Keratinocyte (primary cell): ENCODE data around the gene MUC2. TPM values are rescaled to one million over a fixed set of nuclear protein-coding genes. Genes with fewer than 3 reads are reported as not detected.

Source experiments
- DNase-seq: peaks from one replicate; pipeline ENCODE4 v3.0.0-alpha.2; 2011; ENCODE audit warnings: low read depth, missing footprints, low spot score
- FAIRE-seq: peaks from 2 replicates; lab custom pipeline; 2011; peaks lifted over from hg19 to GRCh38; lab: Jason Lieb, UNC
- H2AFZ ChIP-seq: 2 replicates; pipeline ENCODE4 v1.6.0; 2012; ENCODE audit warnings: low read length, control low read depth, inconsistent platforms; ENCODE audit not compliant: control insufficient read depth
- H3K27ac ChIP-seq: 2 replicates; pipeline ENCODE4 v1.5.1; 2011; ENCODE audit warnings: low read length; ENCODE audit not compliant: control insufficient read depth, insufficient read depth
- H3K27me3 ChIP-seq: 3 replicates; pipeline ENCODE4 v1.6.0; 2011; ENCODE audit warnings: low read length; ENCODE audit not compliant: control insufficient read depth, insufficient read depth; ENCODE audit errors: extremely low read depth
- H3K36me3 ChIP-seq, 2 experiments: 2 replicates in 1 of 2; 3 replicates in 1 of 2; pipeline ENCODE4 v1.5.1; 2011; ENCODE audit warnings: low read length in 2 of 2, mild to moderate bottlenecking in 1 of 2; ENCODE audit not compliant: control insufficient read depth in 2 of 2, insufficient read depth in 2 of 2; ENCODE audit errors: extremely low read depth in 1 of 2
- H3K4me1 ChIP-seq: 3 replicates; pipeline ENCODE4 v1.5.1; 2011; ENCODE audit warnings: low read length; ENCODE audit not compliant: control insufficient read depth, insufficient read depth; ENCODE audit errors: extremely low read depth
- H3K4me2 ChIP-seq: 3 replicates; pipeline ENCODE4 v1.6.0; 2011; ENCODE audit warnings: low read depth, low read length; ENCODE audit not compliant: control insufficient read depth, insufficient read depth; ENCODE audit errors: extremely low read depth
- H3K4me3 ChIP-seq, 3 experiments: fragments of 200-600 bp in 1 of 3; sonication (generic) in 1 of 3; 2 replicates in 2 of 3; 3 replicates in 1 of 3; pipeline ENCODE4 v1.5.1; 2011 to 2016; ENCODE audit warnings: low read length in 3 of 3, mild to moderate bottlenecking in 3 of 3, control low read depth in 2 of 3, inconsistent platforms in 1 of 3, low read depth in 1 of 3, mixed read lengths in 1 of 3, mixed run types in 1 of 3, moderate library complexity in 1 of 3; ENCODE audit not compliant: control insufficient read depth in 2 of 3, insufficient read depth in 2 of 3; ENCODE audit errors: extremely low read depth in 1 of 3
- H3K79me2 ChIP-seq: 2 replicates; pipeline ENCODE4 v1.6.0; 2012; ENCODE audit warnings: low read length; ENCODE audit not compliant: control insufficient read depth, insufficient read depth
- H3K9ac ChIP-seq: 3 replicates; pipeline ENCODE4 v1.6.0; 2011; ENCODE audit warnings: low read length; ENCODE audit not compliant: control insufficient read depth, insufficient read depth; ENCODE audit errors: extremely low read depth
- H3K9me1 ChIP-seq: 3 replicates; pipeline ENCODE4 v1.6.0; 2011; ENCODE audit warnings: low read length; ENCODE audit not compliant: control insufficient read depth, insufficient read depth; ENCODE audit errors: extremely low read depth
- H3K9me3 ChIP-seq: 2 replicates; pipeline ENCODE4 v1.5.1; 2012; ENCODE audit warnings: low read depth, low read length; ENCODE audit not compliant: control insufficient read depth
- H4K20me1 ChIP-seq: 3 replicates; pipeline ENCODE4 v1.6.0; 2011; ENCODE audit warnings: low read length; ENCODE audit not compliant: control insufficient read depth, insufficient read depth; ENCODE audit errors: extremely low read depth
- CTCF ChIP-seq, 3 experiments: IDR thresholded peaks in 1 of 3; conservative IDR thresholded peaks in 1 of 3; optimal IDR thresholded peaks in 1 of 3; 2 replicates in 2 of 3; 3 replicates in 1 of 3; pipeline versions ENCODE3 to v1.5.1; 2011; ENCODE audit warnings: low read length in 3 of 3, mild to moderate bottlenecking in 3 of 3, moderate library complexity in 2 of 3, control low read depth in 1 of 3, inconsistent platforms in 1 of 3; ENCODE audit not compliant: insufficient read depth in 2 of 3; ENCODE audit errors: extremely low read depth in 1 of 3
- EZH2 ChIP-seq: IDR thresholded peaks from one replicate; pipeline ENCODE4 v1.6.1; 2012; ENCODE audit warnings: inconsistent platforms, mild to moderate bottlenecking, low read length, moderate library complexity
- dilution Hi-C: fragments of 300-500 bp; cut with MboI; formaldehyde crosslinking; loops from one replicate; pipeline ENCODE4 v1.7.0; 2020; ENCODE audit warnings: low sequenced_read_pairs; ENCODE audit not compliant: extremely low pct_ligation_motif_present
- polyA plus RNA-seq, 5 experiments: library from polyadenylated mRNA; depleted of rRNA in 3 of 5; stranded (reverse) in 3 of 5; stranded (forward) in 1 of 5; unstranded in 1 of 5; fragments of >200 nt; gene quantifications; 1 replicate in 1 of 5; 2 replicates in 3 of 5; 3 replicates in 1 of 5; pipeline versions ENCODE4 v1.2.1 to v1.2.3, GENCODE V29; 2011 to 2012; ENCODE audit warnings: missing spikeins in 2 of 5, low read depth in 1 of 5, low replicate concordance in 1 of 5

The MUC2 gene
- polyA plus RNA-seq, 1 donor (not counting 4 experiments of a cell fraction or from before 2014, with no cell fraction given), result not detected

DNA sequence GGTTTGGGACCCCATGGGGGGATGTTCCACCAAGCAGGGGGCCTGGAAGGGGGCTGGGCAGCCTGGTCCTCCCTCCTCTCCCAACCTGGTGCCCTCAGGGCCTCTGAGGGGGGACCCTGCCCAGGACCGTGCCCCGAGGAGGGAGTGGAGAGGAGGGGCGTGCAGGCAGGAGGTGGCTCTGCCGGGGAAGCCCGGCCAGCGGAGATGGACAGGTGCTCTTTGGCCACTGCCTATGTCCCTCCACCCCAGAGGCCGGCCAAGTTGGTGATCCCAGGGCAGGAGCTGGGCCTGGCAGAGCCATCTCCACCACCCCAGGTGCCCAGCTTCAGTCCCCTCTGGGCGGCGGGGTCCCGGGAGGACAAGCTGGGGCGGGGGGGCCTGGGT is 2.4 kb downstream of the MUC2 start:
- no peaks in the 10 kb centered on the region for H3K36me3 ChIP-seq

DNA sequence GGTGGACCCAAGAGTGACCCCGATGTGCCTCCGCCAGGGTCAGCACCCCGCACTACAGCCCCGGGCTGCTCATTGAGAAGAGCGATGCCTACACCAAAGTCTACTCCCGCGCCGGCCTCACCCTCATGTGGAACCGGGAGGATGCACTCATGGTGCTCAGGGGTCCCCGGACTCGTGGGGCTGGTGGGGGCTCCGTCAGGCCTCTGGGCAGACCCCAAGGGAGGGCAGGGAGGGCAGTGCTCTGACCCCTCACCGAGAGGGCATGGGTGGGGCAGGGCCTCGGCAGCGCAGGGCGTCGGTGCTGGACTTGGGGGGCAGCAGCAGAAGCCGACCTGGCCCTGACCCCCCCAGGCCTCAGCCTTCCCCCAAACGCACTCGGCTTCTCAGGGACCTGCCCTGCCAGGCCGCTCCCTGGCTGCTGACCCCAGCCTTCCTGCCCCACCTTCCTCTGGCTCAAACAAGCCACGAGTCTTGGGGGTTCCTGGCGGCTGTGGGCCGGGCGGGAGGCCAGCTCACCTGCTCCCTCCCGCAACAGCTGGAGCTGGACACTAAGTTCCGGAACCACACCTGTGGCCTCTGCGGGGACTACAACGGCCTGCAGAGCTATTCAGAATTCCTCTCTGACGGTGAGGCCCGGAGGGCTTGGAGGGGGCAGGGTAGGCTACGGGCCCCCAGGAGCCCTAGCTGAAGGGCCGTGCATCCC is 2.9 kb downstream of the MUC2 start:
- H2AFZ ChIP-seq, result no peak overlapping the region
- no peaks in the 10 kb centered on the region for H3K79me2 ChIP-seq
- dilution Hi-C loops, result no loop called here
- no peak overlapping the region for H3K4me2 ChIP-seq
- H4K20me1 ChIP-seq, result no peaks in the 10 kb centered on the region
- no peaks in the 10 kb centered on the region for H3K27me3 ChIP-seq
- H3K9me1 ChIP-seq, result no peaks in the 10 kb centered on the region
- peaks cover 10% of the 10 kb centered on the region for H3K4me1 ChIP-seq
- no peaks in the 10 kb centered on the region for H3K9me3 ChIP-seq
- TF ChIP-seq CTCF (optimal IDR thresholded peaks at IDR 0.05 in 1 of 3, IDR thresholded peaks at IDR 0.05 in 1 of 3, conservative IDR thresholded peaks at IDR 0.05 in 1 of 3; ENCODE audit: extremely low read depth in 1 of 3, insufficient read depth in 2 of 3, low read length in 3 of 3) (no peak), EZH2 (no peak)
- no peaks in the 10 kb centered on the region for H3K36me3 ChIP-seq
- no peak overlapping the region for H3K27ac ChIP-seq
- FAIRE-seq (no peak), DNase-seq (no peak)
- H3K9ac ChIP-seq, result no peak overlapping the region
- no peak overlapping the region for H3K4me3 ChIP-seq

More for the DNA sequence above, 2.4 kb downstream of the MUC2 start:
- H3K4me3 ChIP-seq, result no peak overlapping the region
- H2AFZ ChIP-seq, result no peak overlapping the region
- dilution Hi-C loops, result no loop called here
- FAIRE-seq (no peak), DNase-seq (no peak)
- peaks cover 10% of the 10 kb centered on the region for H3K4me1 ChIP-seq
- H3K79me2 ChIP-seq, result no peaks in the 10 kb centered on the region
- no peaks in the 10 kb centered on the region for H3K27me3 ChIP-seq
- H3K9me1 ChIP-seq, result no peaks in the 10 kb centered on the region
- H3K9me3 ChIP-seq, result no peaks in the 10 kb centered on the region
- no peaks in the 10 kb centered on the region for H4K20me1 ChIP-seq
- H3K27ac ChIP-seq, result no peak overlapping the region
- H3K4me2 ChIP-seq, result no peak overlapping the region
- no peak overlapping the region for H3K9ac ChIP-seq
- TF ChIP-seq EZH2 (no peak), CTCF (optimal IDR thresholded peaks at IDR 0.05 in 1 of 3, IDR thresholded peaks at IDR 0.05 in 1 of 3, conservative IDR thresholded peaks at IDR 0.05 in 1 of 3; ENCODE audit: extremely low read depth in 1 of 3, insufficient read depth in 2 of 3, low read length in 3 of 3) (no peak)
